HG03175 (cell line): ENCODE data around the gene WHAMM.
A peak's percentile ranks its signal among the peaks of the same experiment; 100 is the strongest.
"Not testable (repeated sequence)": the region's sequence is repeated elsewhere in the genome, so short reads cannot be mapped to it uniquely, and the experiment has no call there.

ENCODE experiments used
- ATAC-seq: cut with Tn5 transposase; IDR thresholded peaks from one replicate; pipeline ENCODE4 v1.9.1; 2021; ENCODE audit warnings: mild to moderate bottlenecking, moderate library complexity; ENCODE audit not compliant: unreplicated experiment

WHAMM gene

GRCh38 chr15:82809308-82810060 is at the start of gene WHAMM:
TSS of gene WHAMM (plus strand) at chr15:82809628. CDS start at chr15:82809727, 99 bp downstream.
- ATAC-seq: peak; percentile 84

GRCh38 chr15:82763361-82764116 is 45.9 kb upstream of the WHAMM start:
- no peak for ATAC-seq

GRCh38 chr15:82764117-82764490 is 45.3 kb upstream of the WHAMM start:
- no peak for ATAC-seq

- no peak for ATAC-seq
Measured at GRCh38 chr15:82764740-82765139, 44.7 kb upstream of the WHAMM start.

GRCh38 chr15:82766201-82766600 is 43.2 kb upstream of the WHAMM start:
- ATAC-seq: not testable (repeated sequence)

- no peak for ATAC-seq
Measured at GRCh38 chr15:82767163-82767829, 42.1 kb upstream of the WHAMM start.

GRCh38 chr15:82768414-82769054 is 40.9 kb upstream of the WHAMM start:
- ATAC-seq: no peak

GRCh38 chr15:82771789-82772607 is 37.4 kb upstream of the WHAMM start:
- ATAC-seq: no peak

- no peak for ATAC-seq
Measured at GRCh38 chr15:82774496-82774895, 34.9 kb upstream of the WHAMM start.

- no peak for ATAC-seq
Measured at GRCh38 chr15:82778755-82779154, 30.7 kb upstream of the WHAMM start.

GRCh38 chr15:82781349-82781748 is 28.1 kb upstream of the WHAMM start:
- ATAC-seq: no peak

- ATAC-seq: no peak
Measured at GRCh38 chr15:82788496-82788895, 20.9 kb upstream of the WHAMM start.

GRCh38 chr15:82789491-82789890 is 19.9 kb upstream of the WHAMM start:
- no peak for ATAC-seq

- ATAC-seq: no peak
Measured at GRCh38 chr15:82790321-82790720, 19.1 kb upstream of the WHAMM start.

GRCh38 chr15:82792068-82792467 is 17.4 kb upstream of the WHAMM start:
- no peak for ATAC-seq

GRCh38 chr15:82793737-82794136 is 15.7 kb upstream of the WHAMM start:
- ATAC-seq: no peak

- no peak for ATAC-seq
Measured at GRCh38 chr15:82798104-82798503, 11.3 kb upstream of the WHAMM start.

- no peak for ATAC-seq
Measured at GRCh38 chr15:82798531-82799166, 10.8 kb upstream of the WHAMM start.

GRCh38 chr15:82799183-82799841 is 10.1 kb upstream of the WHAMM start:
- no peak for ATAC-seq
